GM19452 (cell line): ENCODE data around the gene POLR3G.

Experiments
- ATAC-seq: cut with Tn5 transposase; IDR thresholded peaks from one replicate; pipeline ENCODE4 v1.9.1; 2021; ENCODE audit not compliant: unreplicated experiment

Gene POLR3G, protein sequence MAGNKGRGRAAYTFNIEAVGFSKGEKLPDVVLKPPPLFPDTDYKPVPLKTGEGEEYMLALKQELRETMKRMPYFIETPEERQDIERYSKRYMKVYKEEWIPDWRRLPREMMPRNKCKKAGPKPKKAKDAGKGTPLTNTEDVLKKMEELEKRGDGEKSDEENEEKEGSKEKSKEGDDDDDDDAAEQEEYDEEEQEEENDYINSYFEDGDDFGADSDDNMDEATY

DNA sequence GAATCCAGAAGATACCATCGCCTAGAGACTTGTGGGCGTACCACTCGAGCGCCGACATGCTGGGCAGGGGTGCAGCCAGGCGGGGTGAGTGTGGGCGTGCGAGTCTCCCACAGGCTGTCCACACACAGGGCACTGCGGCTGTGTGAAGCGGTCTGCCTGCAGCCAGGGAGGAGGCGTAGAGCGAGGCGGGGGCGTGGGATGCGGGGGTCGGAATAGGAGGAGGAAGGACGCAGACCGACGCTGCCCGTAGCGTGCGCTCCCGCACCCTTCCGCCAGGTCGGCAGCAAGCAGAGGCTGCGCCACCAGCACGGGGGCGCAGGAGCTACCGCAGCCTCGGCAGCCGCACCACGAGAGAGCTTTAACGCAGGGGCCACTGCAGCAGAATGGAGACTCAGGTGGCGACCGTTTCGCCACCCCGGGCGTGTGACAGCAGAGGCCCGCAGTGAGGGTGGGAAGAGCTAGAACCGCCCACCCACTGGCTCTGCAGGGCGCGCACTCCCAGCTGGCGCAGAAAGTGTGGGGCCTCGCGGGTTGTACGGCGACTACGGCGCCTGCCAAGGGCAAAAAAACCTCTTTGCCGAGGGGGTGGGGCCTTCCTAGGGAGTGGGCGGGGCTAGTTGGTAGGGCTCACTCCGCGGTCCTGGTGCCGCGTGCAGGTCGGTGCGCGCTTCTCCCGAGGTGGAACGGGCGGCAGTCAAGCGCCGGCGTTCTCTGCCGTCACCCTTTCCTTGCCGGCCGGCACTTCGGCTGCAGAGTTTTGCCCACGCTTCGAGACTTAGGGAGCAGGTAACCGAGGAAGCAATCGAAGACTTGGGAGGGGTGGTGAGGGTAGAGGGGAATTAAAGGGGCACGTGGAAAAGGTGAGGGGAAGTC lies at the start of gene POLR3G, which contains the start of gene MBLAC2:
Gene POLR3G (plus strand): TSS at position 630 of the 873 bp plus-strand sequence. CDS start 10,704 bp downstream, outside the sequence.
Gene MBLAC2 (minus strand): TSS at position 537 of the 873 bp plus-strand sequence. CDS start 479 bp downstream, at position 58.
- ATAC-seq: peak; percentile 90

DNA sequence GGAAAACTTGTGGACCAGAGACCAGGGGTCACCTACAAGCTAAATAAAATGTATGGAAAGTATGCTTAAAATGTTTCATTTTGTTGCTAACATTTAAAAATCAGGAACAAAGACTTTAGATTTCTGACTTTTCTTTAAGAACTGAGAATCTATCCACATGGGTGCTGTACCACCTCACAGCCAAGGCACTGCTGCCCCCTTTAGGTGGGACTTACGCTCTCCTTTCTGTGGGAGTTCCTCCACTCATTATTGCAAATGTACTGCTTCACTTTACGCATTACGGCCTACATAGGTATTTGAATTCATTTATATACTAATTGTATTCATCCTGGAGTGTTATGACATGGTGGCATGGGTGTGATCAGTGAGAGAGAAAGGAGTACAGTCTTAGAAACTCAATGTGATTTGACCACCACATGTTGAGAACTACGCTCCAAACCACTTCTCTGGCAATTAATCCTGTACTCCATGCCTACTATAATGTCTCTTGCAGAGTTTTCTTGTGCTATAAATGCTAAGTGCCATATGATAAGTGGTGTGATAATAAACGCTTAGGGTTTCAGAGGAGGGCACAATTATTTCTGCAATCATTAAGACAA lies 40.4 kb upstream of the POLR3G start:
- peak; percentile 62 for ATAC-seq

DNA sequence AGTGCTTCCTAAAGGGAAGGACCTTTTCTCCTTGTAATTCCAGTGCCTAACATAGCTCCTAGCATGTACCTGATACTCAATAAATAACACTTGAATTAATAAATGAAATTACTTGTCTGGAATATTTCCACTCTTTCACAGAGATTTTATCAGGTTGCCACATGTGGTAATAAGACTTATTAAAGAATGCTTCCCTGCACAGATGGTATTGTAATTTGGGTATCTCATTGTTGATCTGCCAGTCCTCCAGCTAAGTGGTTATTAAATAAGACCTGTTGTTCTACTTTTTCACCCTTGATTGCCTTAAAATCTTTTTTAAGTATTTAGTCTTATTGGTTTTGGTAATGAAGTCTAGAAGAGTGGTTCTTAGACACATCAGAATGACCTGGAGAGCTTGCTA lies 37.0 kb upstream of the POLR3G start:
- no peak for ATAC-seq

DNA sequence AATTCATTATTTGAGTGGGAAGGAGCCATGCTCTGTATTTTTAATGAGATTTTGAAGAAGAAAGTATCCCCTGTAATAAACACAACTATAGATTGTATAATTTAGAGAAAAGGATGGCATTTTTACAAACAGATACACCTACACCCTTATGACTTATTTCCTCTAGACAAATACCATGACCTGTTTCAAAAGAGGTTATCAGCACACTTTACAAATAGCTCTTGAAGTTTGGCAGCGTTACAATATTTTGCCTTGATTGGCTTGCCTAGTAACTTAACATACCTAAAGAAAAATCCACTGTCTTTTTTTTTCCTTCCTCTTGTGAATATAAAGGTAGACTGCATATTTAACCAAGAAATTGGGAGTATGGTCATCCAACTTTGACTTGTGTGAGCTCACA lies 36.6 kb upstream of the POLR3G start:
- no peak for ATAC-seq

DNA sequence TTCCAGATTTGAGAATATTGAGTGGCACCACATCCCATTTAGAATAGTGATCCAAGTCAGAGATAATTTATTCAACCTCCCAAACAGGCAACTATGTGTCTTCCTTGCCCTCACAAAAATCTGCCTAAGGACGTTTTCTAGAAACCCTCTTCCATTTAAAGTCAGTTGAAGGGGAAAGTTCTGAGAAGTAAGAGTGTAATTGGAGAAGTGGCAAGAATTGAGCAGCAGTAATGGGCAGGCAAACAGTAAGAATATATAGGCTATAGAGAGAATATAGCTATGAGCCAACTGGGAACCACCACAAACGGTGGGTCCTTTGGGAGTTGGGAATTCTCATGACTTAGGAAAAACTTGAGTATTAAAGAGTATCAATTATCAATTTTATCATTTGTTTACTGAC lies 34.0 kb upstream of the POLR3G start:
- ATAC-seq: no peak

DNA sequence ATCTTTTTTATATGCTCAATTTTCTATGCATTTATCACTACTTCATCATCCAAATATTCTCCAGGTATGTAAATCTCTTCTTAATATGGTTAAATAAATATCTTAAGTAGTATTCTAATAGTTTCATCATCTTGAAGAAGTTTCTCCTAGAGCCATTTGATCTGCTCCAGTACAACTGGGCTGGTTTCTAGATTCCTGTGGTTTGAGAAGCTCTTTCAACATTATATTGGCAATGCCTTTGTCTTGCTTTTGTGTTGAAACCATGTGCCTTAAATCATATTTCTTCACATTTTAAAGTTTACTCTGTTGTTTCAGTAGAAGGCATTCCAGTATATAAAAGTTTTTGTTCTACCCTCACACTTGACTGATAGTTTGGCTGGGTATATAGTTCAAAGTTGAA lies 27.7 kb upstream of the POLR3G start:
- no peak for ATAC-seq

DNA sequence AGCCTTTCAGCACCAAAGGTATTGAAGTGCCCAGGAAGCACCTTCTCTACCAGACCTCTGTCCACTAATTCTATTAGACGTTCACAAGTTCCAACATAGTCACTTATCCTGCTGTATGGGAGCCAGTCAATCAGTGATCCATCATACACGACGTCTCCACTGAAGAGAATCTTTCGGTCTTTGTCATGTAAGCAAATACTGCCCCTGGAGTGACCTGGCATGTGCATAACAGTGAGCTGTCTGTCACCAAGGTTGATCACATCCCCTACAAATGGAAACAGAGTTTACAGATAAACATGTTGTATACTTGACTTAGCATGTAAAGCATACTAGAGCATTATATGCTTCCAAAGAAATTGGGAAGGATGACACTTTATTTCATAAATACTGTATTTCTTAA lies 13.4 kb upstream of the POLR3G start:
- no peak for ATAC-seq

DNA sequence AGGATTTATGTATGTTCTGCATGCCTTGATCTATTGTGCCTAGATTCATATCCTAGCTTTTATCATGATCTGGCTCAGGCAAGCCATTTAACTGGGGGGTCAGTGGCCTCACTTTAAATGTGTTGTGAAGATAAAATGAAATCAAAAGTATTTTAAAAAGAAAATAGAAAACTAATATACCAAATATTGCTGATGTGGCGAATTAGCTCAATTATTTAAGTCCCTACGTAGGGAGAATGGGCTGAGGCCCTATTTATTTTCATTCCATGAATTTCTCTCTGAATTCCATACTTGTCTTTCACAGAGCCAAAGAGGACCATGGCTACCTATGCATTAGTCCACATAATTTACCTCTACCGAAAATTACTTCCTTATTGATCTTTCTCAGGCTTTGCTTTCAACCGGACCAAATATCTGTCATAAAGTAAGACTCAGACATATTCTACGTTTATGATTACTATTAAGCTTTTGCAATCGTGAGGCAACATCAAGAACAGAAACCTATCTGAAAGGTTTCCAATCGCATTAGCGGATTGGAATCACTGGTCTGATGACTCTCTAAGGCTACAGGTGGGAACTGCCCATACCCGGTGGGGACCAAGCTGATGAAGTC lies 1.8 kb upstream of the POLR3G start:
- peak; percentile 7 for ATAC-seq

DNA sequence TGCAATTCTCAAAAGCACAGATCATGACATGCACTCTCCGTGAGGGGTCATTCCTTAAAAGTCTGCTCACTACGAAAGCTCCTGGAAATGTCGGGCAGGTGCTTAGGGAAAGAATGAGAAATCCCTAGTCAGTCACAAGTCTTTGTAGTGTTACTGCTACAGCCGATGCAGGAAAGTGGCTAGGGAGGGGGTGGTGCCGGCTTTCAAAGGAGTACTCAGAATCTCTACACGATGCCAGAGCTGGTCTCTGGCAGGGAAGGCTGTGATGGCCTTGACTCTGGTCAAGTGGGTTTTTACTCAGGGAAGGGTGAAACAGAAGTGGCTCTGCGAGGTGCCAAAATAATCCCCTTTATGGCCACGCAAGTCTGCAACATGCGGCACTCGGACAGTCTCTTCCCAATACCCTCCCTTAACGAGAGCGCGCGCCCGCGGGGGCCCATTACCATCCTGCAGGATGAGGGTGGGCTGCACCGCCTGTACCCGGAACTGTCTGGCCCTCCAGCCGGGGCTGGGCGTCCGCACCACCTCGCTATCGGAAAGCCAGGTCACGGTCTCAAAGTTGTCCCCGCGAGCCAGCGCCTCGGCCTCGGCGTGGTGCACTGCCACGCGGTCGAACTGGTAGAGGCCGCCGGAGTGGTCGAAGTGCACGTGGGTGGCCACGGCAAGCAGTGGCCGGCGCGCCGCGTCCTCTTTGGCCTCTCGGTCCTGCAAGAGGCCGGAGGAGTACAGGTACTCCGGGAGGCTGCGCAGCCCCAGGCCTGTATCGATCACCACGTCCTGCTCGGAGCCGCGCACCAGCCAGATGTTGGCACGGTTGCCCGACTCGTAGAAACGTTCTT lies 1.0 kb upstream of the POLR3G start:
- peak; percentile 17 for ATAC-seq

DNA sequence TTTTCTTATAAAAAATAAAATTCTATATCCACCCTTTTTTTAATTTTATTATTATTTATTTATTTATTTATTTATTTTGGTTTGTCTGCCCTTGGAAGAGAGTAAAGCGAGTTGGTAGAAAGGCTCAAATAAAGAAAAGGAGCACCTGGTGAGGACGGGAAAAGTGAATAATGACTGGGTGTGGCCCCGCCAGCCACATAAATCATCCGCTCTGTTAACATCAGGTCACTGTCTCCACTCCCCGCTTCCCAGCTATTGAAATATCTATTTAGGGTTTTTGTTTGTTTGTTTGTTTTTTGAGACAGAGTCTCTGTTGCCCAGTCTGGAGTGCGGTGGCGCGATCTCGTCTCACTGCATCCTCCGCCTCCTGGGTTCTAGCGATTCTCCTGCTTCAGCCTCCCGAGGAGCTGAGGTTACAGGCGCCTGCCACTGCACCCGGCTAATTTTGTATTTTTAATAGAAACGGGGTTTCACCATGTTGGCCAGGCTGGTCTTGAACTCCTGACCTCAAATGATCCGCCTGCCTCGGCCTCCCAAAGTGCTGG lies 844 bp downstream of the POLR3G start:
- no peak for ATAC-seq

DNA sequence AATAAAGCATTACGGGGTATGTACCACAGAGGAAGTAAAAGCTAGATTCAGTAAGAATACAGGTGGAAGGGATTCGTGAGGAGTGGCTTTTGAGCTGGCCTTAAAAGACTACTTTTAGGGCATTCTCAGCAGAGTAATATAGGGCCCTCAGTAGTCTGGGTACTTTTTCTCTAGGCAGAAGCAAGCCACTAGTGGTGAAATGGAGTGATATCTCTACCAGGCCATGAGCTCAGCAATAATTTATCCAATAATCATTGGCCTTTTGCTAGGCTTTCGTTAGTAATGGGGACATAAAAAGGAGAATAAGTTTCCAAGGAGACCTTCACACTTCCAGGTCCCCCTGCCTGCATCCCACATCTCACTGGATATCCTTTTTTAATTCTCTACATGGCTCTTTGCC lies 1.7 kb downstream of the POLR3G start:
- no peak for ATAC-seq

DNA sequence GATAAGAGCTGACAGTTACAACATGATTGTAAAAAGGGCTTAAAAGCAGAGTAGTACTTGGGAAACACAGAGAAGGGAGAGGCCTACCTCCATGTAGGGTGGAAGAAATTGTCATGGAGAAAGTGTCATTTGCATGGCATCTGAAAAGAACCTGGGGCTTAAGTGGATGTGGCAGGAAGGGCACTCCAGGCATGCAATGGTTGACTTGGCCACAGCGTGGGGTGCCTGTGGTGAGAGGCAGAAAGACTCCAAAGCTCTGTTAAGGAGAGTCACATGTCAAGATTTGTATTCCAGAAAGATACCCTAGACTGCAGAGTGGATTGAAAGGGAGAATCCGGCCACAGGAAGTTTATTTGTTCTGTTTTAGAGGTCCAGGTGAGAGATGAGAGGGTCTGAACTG lies 2.4 kb downstream of the POLR3G start:
- ATAC-seq: no peak

DNA sequence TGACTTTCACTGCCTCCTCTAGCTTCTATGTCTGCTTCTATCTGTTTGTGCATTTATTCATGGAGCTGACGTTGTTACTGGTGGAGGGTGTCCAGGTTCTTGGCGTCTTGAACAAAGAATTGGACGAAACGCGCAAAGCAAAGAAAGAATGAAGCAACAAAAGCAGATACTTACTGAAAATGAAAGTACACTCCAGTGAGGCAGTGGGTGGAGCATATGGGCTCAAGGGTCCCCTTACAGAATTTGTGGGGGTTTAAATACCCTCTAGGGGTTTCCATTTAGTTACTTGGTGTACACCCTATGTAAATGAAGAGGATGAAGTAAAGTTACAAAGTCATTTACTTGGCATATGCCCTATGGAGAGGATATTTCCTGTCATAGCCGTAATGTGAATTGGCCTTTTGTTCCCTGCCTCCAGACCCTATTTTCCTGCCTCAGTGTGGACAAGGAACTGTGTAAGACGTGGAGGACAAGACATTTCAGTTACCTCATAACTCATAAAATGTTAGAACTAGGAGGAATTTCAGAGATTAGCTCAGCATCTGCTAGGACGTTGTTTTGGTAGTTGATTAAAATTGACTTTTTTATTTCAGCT lies 3.1 kb downstream of the POLR3G start:
- no peak for ATAC-seq

DNA sequence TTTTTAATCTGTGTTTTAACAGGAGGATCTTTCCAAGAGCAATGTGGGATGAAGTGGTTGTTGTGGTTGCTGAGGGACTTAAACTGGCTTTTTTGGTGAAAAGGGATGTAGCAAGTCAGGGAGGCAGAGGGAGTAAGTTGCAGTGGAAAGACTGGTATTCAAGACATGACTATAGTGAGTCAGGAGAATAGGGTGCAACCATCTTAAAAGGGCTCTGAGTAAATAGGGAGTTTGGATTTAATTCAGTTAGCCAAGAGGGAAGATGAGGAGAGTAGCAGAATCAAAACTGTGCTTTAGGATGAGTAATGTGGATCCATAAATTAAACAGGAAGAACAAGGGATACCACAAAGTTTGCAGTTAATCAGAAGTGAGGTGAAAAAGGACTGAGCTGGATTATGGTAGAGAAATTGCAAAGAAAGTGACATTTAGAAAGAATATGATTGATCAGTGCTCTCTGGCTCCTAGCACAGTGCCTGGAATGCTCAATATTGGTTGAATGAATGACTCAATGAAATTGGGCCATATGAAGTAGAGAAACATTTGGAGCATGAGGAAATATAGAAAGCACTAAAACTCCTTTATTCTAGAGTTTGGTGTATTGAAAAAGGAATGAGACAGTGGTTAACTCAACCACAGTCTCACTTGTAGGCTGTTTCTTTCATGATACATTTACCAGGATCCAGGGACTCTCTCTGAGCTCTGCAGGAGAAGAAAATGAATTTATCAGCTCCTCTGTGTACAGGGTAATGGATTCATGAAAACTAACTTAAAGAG lies 5.1 kb downstream of the POLR3G start:
- ATAC-seq: no peak

DNA sequence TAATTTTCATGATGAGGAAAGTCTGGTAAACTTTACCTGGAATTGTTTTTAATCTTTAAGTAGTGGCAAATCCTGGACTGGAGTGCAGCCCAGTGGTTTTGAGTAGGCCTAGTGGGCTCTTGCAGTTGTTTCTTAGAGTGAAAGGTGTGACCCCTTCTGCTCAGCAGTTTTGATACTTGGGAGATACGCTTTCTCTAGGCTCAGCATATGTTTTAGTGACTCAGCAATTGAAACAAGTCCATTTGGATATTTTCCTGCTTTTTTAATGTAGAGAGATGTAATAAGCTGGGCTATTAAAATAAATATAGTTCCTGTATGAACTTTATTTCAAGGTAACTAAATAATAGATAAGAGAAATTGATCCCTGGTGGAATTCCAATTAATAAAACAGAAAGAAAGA lies 6.0 kb downstream of the POLR3G start:
- no peak for ATAC-seq

DNA sequence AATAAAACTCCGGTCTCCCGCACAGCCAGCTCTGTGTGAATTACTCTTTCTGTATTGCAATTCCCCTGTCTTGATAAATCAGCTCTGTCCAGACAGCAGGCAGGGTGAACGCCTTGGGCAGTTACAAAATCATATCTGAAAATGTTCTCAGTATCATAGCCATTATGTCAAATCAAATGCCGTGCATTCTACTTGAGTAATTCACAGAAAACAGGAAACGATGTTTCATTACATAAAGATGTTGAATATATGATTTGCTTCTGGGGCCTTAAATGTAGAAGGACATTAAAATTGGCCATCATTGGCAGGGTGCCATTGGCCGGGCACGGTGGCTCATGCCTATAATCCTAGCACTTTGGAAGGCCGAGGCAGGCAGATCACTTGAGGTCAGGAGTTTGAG lies 8.5 kb downstream of the POLR3G start:
- ATAC-seq: no peak

DNA sequence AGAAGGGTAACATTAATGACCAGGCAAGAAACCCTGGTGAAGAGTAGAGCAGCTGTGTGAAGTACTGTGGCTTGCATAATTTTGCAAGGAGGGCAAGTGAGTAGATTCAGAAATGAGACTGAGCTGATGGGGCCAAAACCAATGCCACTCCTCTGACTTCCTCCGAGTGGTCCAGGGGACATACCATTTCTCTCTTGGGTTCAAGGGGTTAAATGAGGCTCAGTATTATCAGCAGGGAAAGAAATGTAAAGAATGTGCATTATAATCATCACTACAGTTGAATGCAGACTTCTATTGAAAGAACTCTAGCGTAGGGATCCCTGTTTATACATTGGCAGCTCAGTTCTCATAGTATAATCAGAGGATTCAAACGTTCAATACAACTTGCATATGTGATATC lies 9.9 kb downstream of the POLR3G start:
- no peak for ATAC-seq

DNA sequence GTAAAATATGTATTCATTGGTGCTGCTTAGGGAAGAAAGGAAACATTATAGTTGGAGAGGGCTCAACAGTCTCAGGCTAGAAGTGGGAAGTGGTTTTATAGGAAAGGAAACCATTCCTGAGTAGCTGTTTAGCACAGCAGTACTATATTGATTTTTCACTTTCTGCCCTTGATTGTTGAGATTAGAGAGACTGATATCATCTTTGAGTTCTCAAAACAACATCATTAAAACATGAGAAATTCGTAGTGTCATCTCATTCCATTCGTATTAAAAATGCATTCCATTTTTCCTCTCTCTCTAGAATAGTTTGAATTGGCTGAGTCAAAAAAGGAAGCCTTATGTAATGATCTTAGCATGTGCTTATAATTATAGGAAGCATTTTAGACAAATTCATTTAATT lies 14.1 kb downstream of the POLR3G start:
- ATAC-seq: no peak

DNA sequence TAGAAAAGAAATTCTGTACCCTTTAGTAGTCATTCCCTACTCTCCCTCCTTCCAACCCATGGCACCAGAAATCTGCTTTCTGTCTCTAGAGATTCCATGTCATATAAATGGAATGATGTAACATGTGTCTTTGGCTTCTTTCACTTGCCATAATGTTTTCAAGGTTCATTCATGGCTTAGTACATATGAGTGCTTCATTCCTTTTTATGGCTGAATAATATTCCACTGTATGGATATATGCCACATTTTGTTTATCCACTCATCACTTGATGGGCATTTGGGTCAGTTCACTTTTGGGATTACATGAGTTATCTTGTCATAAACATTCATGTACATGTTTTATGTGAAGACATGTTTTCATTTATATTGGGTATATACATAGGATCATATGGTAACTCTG lies 19.4 kb downstream of the POLR3G start:
- ATAC-seq: no peak
